Stimulated activated CD8-positive, alpha-beta memory T cell treated with anti-CD3 and anti-CD28 coated beads, Interleukin-2, amount 100 ng/mL, for 48 hours (primary cell): ENCODE data around the gene C1R.

Source experiments
- DNase-seq, 2 donors: peaks; one replicate each; pipeline ENCODE4 v3.0.0-alpha.2; 2020; ENCODE audit warnings: low read depth in 2 of 2

Gene C1R

GRCh38 chr12:7099290-7099996 is 7.2 kb upstream of the C1R start:
- no peak for DNase-seq

- DNase-seq: no peak
Observed at GRCh38 chr12:7096979-7097378, 4.7 kb upstream of the C1R start.

GRCh38 chr12:7096006-7096932 is 4.0 kb upstream of the C1R start:
- DNase-seq: no peak

- no peak for DNase-seq
Observed at GRCh38 chr12:7093892-7094291, 1.6 kb upstream of the C1R start.

- DNase-seq: no peak
Observed at GRCh38 chr12:7093486-7093885, 1.2 kb upstream of the C1R start.

GRCh38 chr12:7092986-7093460 is 778 bp upstream of the C1R start:
- no peak for DNase-seq

GRCh38 chr12:7091660-7092228 is 501 bp downstream of the C1R start:
- DNase-seq: no peak

GRCh38 chr12:7091171-7091570 is 1.1 kb downstream of the C1R start:
- no peak for DNase-seq

- DNase-seq: no peak
Observed at GRCh38 chr12:7090222-7090998, 1.8 kb downstream of the C1R start.

- no peak for DNase-seq
Observed at GRCh38 chr12:7089196-7089871, 2.9 kb downstream of the C1R start.

GRCh38 chr12:7083125-7083524 is 9.1 kb downstream of the C1R start:
- DNase-seq: no peak

GRCh38 chr12:7081037-7081436 is 11.2 kb downstream of the C1R start:
- no peak for DNase-seq

GRCh38 chr12:7079826-7080125 is 12.5 kb downstream of the C1R start:
- no peak for DNase-seq

- DNase-seq: no peak
Observed at GRCh38 chr12:7078163-7078562, 14.1 kb downstream of the C1R start.

GRCh38 chr12:7076493-7076892 is 15.8 kb downstream of the C1R start:
- DNase-seq: no peak

GRCh38 chr12:7075939-7076338 is 16.3 kb downstream of the C1R start:
- no peak for DNase-seq

- DNase-seq: no peak
Observed at GRCh38 chr12:7075518-7075917, 16.7 kb downstream of the C1R start.

GRCh38 chr12:7073946-7074345 is 18.3 kb downstream of the C1R start:
- no peak for DNase-seq

GRCh38 chr12:7072554-7072953 is 19.7 kb downstream of the C1R start:
- DNase-seq: no peak

- DNase-seq: no peak
Observed at GRCh38 chr12:7072035-7072434, 20.2 kb downstream of the C1R start.

- DNase-seq: no peak
Observed at GRCh38 chr12:7069386-7069785, 22.9 kb downstream of the C1R start.

- no peak for DNase-seq
Observed at GRCh38 chr12:7068994-7069346, 23.3 kb downstream of the C1R start.
